NK-92 (cell line): ENCODE results near the gene PCDHGB1.
"Not testable (repeated sequence)": the region's sequence is repeated elsewhere in the genome, so short reads cannot be mapped to it uniquely, and the experiment has no call there.

Experiments
- DNase-seq: peaks from one replicate; lab custom pipeline; 2025; ENCODE audit not compliant: unreplicated experiment; lab: John Stamatoyannopoulos, UW

Gene PCDHGB1

DNA sequence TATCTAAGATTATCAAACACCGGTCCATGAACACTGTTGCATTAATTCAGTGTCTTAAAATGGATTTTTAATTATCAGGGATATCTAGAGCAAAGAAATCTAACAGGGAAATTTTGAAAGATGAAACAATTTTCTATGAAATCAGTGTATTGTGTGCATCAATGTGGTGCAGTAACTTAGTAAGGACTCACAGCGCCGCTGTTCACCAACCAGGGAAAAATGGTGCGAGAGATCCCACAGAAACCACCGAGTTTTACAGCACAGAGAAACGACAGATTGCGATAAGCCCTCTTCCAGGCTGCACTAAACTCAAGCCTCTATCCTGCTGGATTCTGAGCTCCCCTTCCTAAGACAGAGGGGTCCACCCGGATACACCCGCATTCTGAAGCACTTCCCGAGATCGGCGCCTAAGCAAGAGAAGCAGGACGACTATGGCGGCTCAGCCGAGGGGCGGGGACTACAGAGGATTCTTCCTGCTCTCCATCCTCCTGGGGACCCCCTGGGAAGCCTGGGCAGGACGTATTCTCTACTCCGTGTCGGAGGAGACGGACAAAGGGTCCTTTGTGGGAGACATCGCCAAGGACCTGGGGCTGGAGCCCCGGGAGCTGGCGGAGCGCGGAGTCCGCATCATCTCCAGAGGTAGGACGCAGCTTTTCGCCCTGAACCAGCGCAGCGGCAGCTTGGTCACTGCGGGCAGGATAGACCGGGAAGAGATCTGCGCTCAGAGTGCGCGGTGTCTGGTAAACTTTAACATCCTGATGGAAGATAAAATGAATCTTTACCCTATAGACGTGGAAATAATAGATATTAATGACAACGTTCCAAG lies 32.8 kb downstream of the PCDHGB1 start, which contains the start of gene PCDHGA7:
Gene PCDHGA7, plus strand, starts transcription at position 274 of the 826 bp plus-strand sequence. Its CDS starts 158 bp downstream, at position 432.
- DNase-seq = no peak

GRCh38 chr5:141383345-141383744 lies 33.4 kb downstream of the PCDHGB1 start:
- no peak for DNase-seq

GRCh38 chr5:141384471-141385267 lies 34.8 kb downstream of the PCDHGB1 start:
- DNase-seq = no peak

- not testable (repeated sequence) for DNase-seq
Measured at GRCh38 chr5:141387557-141388311, 37.8 kb downstream of the PCDHGB1 start, which contains the start of gene PCDHGB4. Gene PCDHGB4 (plus strand): TSS chr5:141387698. CDS start chr5:141387885, 187 bp downstream.

DNA sequence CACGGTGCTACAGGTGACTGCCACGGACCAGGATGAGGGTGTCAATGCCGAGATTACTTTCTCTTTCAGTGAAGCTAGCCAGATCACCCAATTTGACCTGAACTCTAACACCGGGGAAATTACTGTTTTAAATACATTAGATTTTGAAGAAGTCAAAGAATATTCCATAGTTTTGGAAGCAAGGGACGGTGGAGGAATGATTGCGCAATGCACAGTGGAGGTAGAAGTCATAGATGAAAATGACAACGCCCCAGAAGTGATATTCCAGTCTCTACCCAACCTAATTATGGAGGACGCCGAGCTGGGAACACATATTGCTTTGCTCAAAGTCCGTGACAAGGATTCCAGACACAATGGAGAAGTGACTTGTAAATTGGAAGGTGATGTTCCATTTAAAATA lies 38.8 kb downstream of the PCDHGB1 start:
- DNase-seq = no peak

- no peak for DNase-seq
Measured at GRCh38 chr5:141389153-141390042, 39.5 kb downstream of the PCDHGB1 start.

- no peak for DNase-seq
Measured at GRCh38 chr5:141392429-141393198, 42.7 kb downstream of the PCDHGB1 start, which contains the start of gene PCDHGA8. Gene PCDHGA8 (plus strand): TSS chr5:141392633. CDS start chr5:141392814, 181 bp downstream.

DNA sequence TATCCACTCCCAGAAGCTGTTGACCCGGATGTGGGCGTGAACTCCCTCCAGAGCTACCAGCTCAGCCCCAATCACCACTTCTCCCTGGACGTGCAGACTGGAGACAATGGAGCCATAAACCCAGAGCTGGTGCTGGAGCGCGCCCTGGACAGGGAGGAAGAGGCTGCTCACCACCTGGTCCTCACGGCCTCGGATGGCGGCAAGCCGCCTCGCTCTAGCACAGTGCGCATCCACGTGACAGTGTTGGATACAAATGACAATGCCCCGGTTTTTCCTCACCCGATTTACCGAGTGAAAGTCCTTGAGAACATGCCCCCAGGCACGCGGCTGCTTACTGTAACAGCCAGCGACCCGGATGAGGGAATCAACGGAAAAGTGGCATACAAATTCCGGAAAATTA lies 43.4 kb downstream of the PCDHGB1 start:
- no peak for DNase-seq

DNA sequence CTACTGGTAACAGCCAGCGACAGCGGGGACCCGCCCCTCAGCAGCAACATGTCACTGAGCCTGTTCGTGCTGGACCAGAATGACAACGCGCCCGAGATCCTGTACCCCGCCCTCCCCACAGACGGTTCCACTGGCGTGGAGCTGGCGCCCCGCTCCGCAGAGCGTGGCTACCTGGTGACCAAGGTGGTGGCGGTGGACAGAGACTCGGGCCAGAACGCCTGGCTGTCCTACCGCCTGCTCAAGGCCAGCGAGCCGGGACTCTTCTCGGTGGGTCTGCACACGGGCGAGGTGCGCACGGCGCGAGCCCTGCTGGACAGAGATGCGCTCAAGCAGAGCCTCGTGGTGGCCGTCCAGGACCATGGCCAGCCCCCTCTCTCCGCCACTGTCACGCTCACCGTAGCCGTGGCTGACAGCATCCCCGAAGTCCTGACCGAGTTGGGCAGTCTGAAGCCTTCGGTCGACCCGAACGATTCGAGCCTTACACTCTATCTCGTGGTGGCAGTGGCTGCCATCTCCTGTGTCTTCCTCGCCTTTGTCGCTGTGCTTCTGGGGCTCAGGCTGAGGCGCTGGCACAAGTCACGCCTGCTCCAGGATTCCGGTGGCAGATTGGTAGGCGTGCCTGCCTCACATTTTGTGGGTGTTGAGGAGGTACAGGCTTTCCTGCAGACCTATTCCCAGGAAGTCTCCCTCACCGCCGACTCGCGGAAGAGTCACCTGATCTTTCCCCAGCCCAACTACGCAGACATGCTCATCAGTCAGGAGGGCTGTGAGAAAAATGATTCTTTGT lies 44.7 kb downstream of the PCDHGB1 start:
- DNase-seq = not testable (repeated sequence)

DNA sequence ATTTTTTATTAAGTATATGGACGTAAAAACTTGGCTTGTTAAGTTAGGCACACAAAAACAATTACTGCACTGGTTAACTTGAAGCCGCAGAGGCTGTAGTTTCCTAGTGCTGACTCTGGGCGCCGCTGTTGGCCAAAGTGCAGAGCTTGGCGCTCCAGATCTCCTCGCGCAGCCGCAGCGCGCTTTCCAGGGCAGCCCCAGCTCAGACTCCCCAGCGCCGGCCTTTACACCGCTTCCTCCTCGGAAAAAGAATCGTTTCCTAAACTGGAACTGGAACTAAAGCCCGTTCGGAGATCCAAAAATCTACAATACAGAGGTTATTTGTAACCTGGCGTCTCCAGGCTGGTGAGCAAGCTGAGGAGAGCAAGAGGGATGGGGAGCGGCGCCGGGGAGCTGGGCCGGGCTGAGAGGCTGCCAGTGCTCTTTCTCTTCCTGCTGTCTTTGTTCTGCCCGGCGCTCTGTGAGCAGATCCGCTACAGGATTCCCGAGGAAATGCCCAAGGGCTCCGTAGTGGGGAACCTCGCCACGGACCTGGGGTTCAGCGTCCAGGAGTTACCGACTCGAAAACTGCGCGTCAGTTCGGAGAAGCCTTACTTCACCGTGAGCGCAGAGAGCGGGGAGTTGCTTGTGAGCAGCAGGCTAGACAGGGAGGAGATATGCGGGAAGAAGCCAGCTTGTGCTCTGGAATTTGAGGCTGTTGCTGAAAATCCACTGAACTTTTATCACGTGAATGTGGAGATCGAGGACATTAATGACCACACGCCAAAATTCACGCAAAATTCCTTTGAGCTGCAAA lies 48.1 kb downstream of the PCDHGB1 start, which contains the start of gene PCDHGB5:
Gene PCDHGB5, plus strand, starts transcription at position 192 of the 796 bp plus-strand sequence. Its CDS starts 181 bp downstream, at position 373.
- DNase-seq = not testable (repeated sequence)

- no peak for DNase-seq
Measured at GRCh38 chr5:141398608-141399007, 48.7 kb downstream of the PCDHGB1 start.

GRCh38 chr5:141399555-141400258 lies 49.8 kb downstream of the PCDHGB1 start:
- no peak for DNase-seq
